Smooth muscle cell (in vitro differentiated cells): ENCODE results near the gene RFWD3. TPM values are rescaled to one million over a fixed set of nuclear protein-coding genes. Genes with fewer than 3 reads are reported as not detected.
"Not testable (repeated sequence)": the region's sequence is repeated elsewhere in the genome, so short reads cannot be mapped to it uniquely, and the experiment has no call there.

Experiments
- DNase-seq: peaks from one replicate; lab custom pipeline; 2025; ENCODE audit not compliant: unreplicated experiment; lab: John Stamatoyannopoulos, UW
- H2AFZ ChIP-seq: fragments of 200-600 bp; sonication (generic); 2 replicates; pipeline ENCODE4 v1.6.0; 2016; ENCODE audit warnings: antibody characterized with exemption, low read depth, mild to moderate bottlenecking
- H3F3A ChIP-seq: fragments of 200-600 bp; sonication (generic); 2 replicates; pipeline ENCODE4 v1.6.0; 2017; ENCODE audit warnings: antibody characterized with exemption, low read depth
- H3K27ac ChIP-seq: fragments of 200-600 bp; sonication (generic); 2 replicates; pipeline ENCODE4 v1.5.1; 2016; ENCODE audit warnings: low read depth, mild to moderate bottlenecking
- H3K27me3 ChIP-seq: fragments of 200-600 bp; sonication (generic); 2 replicates; pipeline ENCODE4 v1.6.1; 2016; ENCODE audit warnings: low read depth, mild to moderate bottlenecking
- H3K36me3 ChIP-seq: fragments of 200-600 bp; sonication (generic); 2 replicates; pipeline ENCODE4 v1.5.1; 2016; ENCODE audit warnings: low read depth
- H3K4me1 ChIP-seq: fragments of 200-600 bp; sonication (generic); 2 replicates; pipeline ENCODE4 v1.5.1; 2016; ENCODE audit warnings: low read depth
- H3K4me2 ChIP-seq: fragments of 200-600 bp; sonication (generic); 2 replicates; pipeline ENCODE4 v1.6.0; 2016; ENCODE audit warnings: mild to moderate bottlenecking
- H3K4me3 ChIP-seq: fragments of 200-600 bp; sonication (generic); 2 replicates; pipeline ENCODE4 v1.5.1; 2016; ENCODE audit warnings: mild to moderate bottlenecking
- H3K79me2 ChIP-seq: fragments of 200-600 bp; sonication (generic); 2 replicates; pipeline ENCODE4 v1.6.0; 2016; ENCODE audit warnings: low read depth, mild to moderate bottlenecking
- H3K9ac ChIP-seq: fragments of 200-600 bp; sonication (generic); 2 replicates; pipeline ENCODE4 v1.6.0; 2016; ENCODE audit warnings: low read depth
- H3K9me3 ChIP-seq: fragments of 200-600 bp; sonication (generic); replicated peaks from 2 replicates; pipeline ENCODE4 v1.5.1; 2016; ENCODE audit warnings: low read depth
- H4K20me1 ChIP-seq: fragments of 200-600 bp; sonication (generic); 2 replicates; pipeline ENCODE4 v1.6.0; 2016; ENCODE audit warnings: low read depth
- CTCF ChIP-seq: fragments of 200-600 bp; sonication (generic); IDR thresholded peaks from 2 replicates; pipeline ENCODE4 v1.5.1; 2017; ENCODE audit warnings: borderline replicate concordance, mild to moderate bottlenecking, antibody characterized with exemption; ENCODE audit not compliant: insufficient read depth, poor library complexity, severe bottlenecking
- WGBS: methylation state at CpG from one replicate; pipeline ENCODE4 v1.1.7; 2016; ENCODE audit warnings: low lambda C conversion rate; 5-methylcytosine and 5-hydroxymethylcytosine counted together
- polyA plus RNA-seq: library from polyadenylated mRNA; unstranded; fragments of >200 nt; fragmentation: Nextera tagmentation; extraction: Ambion mirVana; gene quantifications from 2 replicates; pipeline ENCODE4 v1.2.1, GENCODE V29; 2016
- total RNA-seq: library from RNA; depleted of rRNA; stranded (reverse); fragments of >200 nt; gene quantifications from 2 replicates; pipeline ENCODE4 v1.2.3, GENCODE V29; 2014

RFWD3 gene
- total and polyA plus RNA-seq, 2 experiments from 2014 or later = 8.4 to 13.9 TPM

GRCh38 chr16:74659041-74659440, 7.6 kb downstream of the RFWD3 start:
- H3K4me1 ChIP-seq = peaks cover 11% of the 10 kb centered on the region
- no peak overlapping the region for H3K9ac ChIP-seq
- H3K9me3 ChIP-seq = no peaks in the 10 kb centered on the region
- H3K36me3 ChIP-seq = peaks cover 21% of the 10 kb centered on the region
- TF ChIP-seq CTCF = no peak
- no peak for DNase-seq
- H3F3A ChIP-seq = peaks cover 16% of the 10 kb centered on the region
- H3K27ac ChIP-seq = no peak overlapping the region
- H4K20me1 ChIP-seq = peaks cover 79% of the 10 kb centered on the region
- H3K79me2 ChIP-seq = peaks cover 57% of the 10 kb centered on the region
- H3K4me3 ChIP-seq = no peak overlapping the region
- no peak overlapping the region for H2AFZ ChIP-seq
- no peaks in the 10 kb centered on the region for H3K27me3 ChIP-seq
- WGBS = 100% methylated on average over 2 of the region's 2 CpGs
- H3K4me2 ChIP-seq = no peak overlapping the region

GRCh38 chr16:74657870-74658642, 8.6 kb downstream of the RFWD3 start:
- no peak overlapping the region for H3K27ac ChIP-seq
- peaks cover 21% of the 10 kb centered on the region for H3K36me3 ChIP-seq
- peaks cover 18% of the 10 kb centered on the region for H3F3A ChIP-seq
- no peaks in the 10 kb centered on the region for H3K9me3 ChIP-seq
- peaks cover 89% of the 10 kb centered on the region for H4K20me1 ChIP-seq
- H3K27me3 ChIP-seq = no peaks in the 10 kb centered on the region
- H3K4me2 ChIP-seq = no peak overlapping the region
- H2AFZ ChIP-seq = no peak overlapping the region
- peaks cover 12% of the 10 kb centered on the region for H3K4me1 ChIP-seq
- WGBS = 77% methylated on average over 5 of the region's 5 CpGs
- no peak for DNase-seq
- no peak for TF ChIP-seq CTCF
- no peak overlapping the region for H3K9ac ChIP-seq
- H3K4me3 ChIP-seq = no peak overlapping the region
- H3K79me2 ChIP-seq = peaks cover 50% of the 10 kb centered on the region

- Histone ChIP-seq H3K9me3 (no peaks in the 10 kb centered on the region), H3K9ac (no peak overlapping the region), H2AFZ (no peak overlapping the region), H3K4me1 (peaks cover 12% of the 10 kb centered on the region), H3K27me3 (no peaks in the 10 kb centered on the region), H3F3A (peaks cover 20% of the 10 kb centered on the region), H3K36me3 (peaks cover 12% of the 10 kb centered on the region), H3K4me3 (no peak overlapping the region), H3K4me2 (peak overlapping the region; percentile 53), H4K20me1 (peaks cover 84% of the 10 kb centered on the region), H3K27ac (peak overlapping the region; percentile 48), H3K79me2 (peaks cover 41% of the 10 kb centered on the region)
- WGBS = 22% methylated on average over 3 of the region's 3 CpGs
- no peak for TF ChIP-seq CTCF
- DNase-seq = no peak
Measured at GRCh38 chr16:74654536-74655050, 12.1 kb downstream of the RFWD3 start.

GRCh38 chr16:74652883-74653282, 13.8 kb downstream of the RFWD3 start:
- H3K79me2 ChIP-seq = peaks cover 27% of the 10 kb centered on the region
- peaks cover 12% of the 10 kb centered on the region for H3K4me1 ChIP-seq
- not testable (repeated sequence) for H3K4me3 ChIP-seq, H3K36me3 ChIP-seq, H3K9me3 ChIP-seq, H3K27me3 ChIP-seq, H3K4me2 ChIP-seq, DNase-seq, H3K27ac ChIP-seq, H3K9ac ChIP-seq, H2AFZ ChIP-seq
- H4K20me1 ChIP-seq = peaks cover 69% of the 10 kb centered on the region
- WGBS = 81% methylated on average over 2 of the region's 2 CpGs
- peaks cover 20% of the 10 kb centered on the region for H3F3A ChIP-seq
